ENCODE results near the gene MYEOV.

The MYEOV gene

GRCh38 chr11:69267395-69267805 lies 26.6 kb upstream of the MYEOV start:
- H3K27me3 ChIP-seq (ENCODE audit: control insufficient read depth, insufficient read depth, low read length) = no peaks in the 10 kb centered on the region
- H3K9me3 ChIP-seq (ENCODE audit: control insufficient read depth, insufficient read depth, low read length) = no peaks in the 10 kb centered on the region
- H3K4me3 ChIP-seq (ENCODE audit: low read depth, low read length) = no peak overlapping the region
- no peak overlapping the region for H3K27ac ChIP-seq (ENCODE audit: low read depth, low read length)
- H3K4me1 ChIP-seq (ENCODE audit: control insufficient read depth, insufficient read depth, low read length) = no peaks in the 10 kb centered on the region
- no peak overlapping the region for H3K9ac ChIP-seq (ENCODE audit: low read depth, low read length)
- no peaks in the 10 kb centered on the region for H3K36me3 ChIP-seq (ENCODE audit: control insufficient read depth, insufficient read depth, low read length)

- H3K27me3 ChIP-seq (ENCODE audit: control insufficient read depth, insufficient read depth, low read length) = no peaks in the 10 kb centered on the region
- no peak overlapping the region for H3K9ac ChIP-seq (ENCODE audit: low read depth, low read length)
- H3K4me1 ChIP-seq (ENCODE audit: control insufficient read depth, insufficient read depth, low read length) = no peaks in the 10 kb centered on the region
- H3K27ac ChIP-seq (ENCODE audit: low read depth, low read length) = no peak overlapping the region
- no peaks in the 10 kb centered on the region for H3K9me3 ChIP-seq (ENCODE audit: control insufficient read depth, insufficient read depth, low read length)
- H3K4me3 ChIP-seq (ENCODE audit: low read depth, low read length) = no peak overlapping the region
- H3K36me3 ChIP-seq (ENCODE audit: control insufficient read depth, insufficient read depth, low read length) = no peaks in the 10 kb centered on the region
Measured at GRCh38 chr11:69268911-69269310, 25.0 kb upstream of the MYEOV start.

GRCh38 chr11:69269388-69269787 lies 24.6 kb upstream of the MYEOV start:
- Histone ChIP-seq H3K27me3 (ENCODE audit: control insufficient read depth, insufficient read depth, low read length) (no peaks in the 10 kb centered on the region), H3K9me3 (ENCODE audit: control insufficient read depth, insufficient read depth, low read length) (no peaks in the 10 kb centered on the region), H3K36me3 (ENCODE audit: control insufficient read depth, insufficient read depth, low read length) (no peaks in the 10 kb centered on the region), H3K9ac (ENCODE audit: low read depth, low read length) (no peak overlapping the region), H3K27ac (ENCODE audit: low read depth, low read length) (no peak overlapping the region), H3K4me3 (ENCODE audit: low read depth, low read length) (no peak overlapping the region), H3K4me1 (ENCODE audit: control insufficient read depth, insufficient read depth, low read length) (no peaks in the 10 kb centered on the region)

- no peaks in the 10 kb centered on the region for H3K36me3 ChIP-seq (ENCODE audit: control insufficient read depth, insufficient read depth, low read length)
- no peak overlapping the region for H3K9ac ChIP-seq (ENCODE audit: low read depth, low read length)
- H3K4me1 ChIP-seq (ENCODE audit: control insufficient read depth, insufficient read depth, low read length) = no peaks in the 10 kb centered on the region
- no peak overlapping the region for H3K4me3 ChIP-seq (ENCODE audit: low read depth, low read length)
- no peak overlapping the region for H3K27ac ChIP-seq (ENCODE audit: low read depth, low read length)
- H3K27me3 ChIP-seq (ENCODE audit: control insufficient read depth, insufficient read depth, low read length) = no peaks in the 10 kb centered on the region
- no peaks in the 10 kb centered on the region for H3K9me3 ChIP-seq (ENCODE audit: control insufficient read depth, insufficient read depth, low read length)
Measured at GRCh38 chr11:69269926-69270697, 23.8 kb upstream of the MYEOV start.

- Histone ChIP-seq H3K9me3 (ENCODE audit: control insufficient read depth, insufficient read depth, low read length) (no peaks in the 10 kb centered on the region), H3K4me1 (ENCODE audit: control insufficient read depth, insufficient read depth, low read length) (no peaks in the 10 kb centered on the region), H3K27me3 (ENCODE audit: control insufficient read depth, insufficient read depth, low read length) (no peaks in the 10 kb centered on the region), H3K36me3 (ENCODE audit: control insufficient read depth, insufficient read depth, low read length) (no peaks in the 10 kb centered on the region), H3K4me3 (ENCODE audit: low read depth, low read length) (no peak overlapping the region), H3K27ac (ENCODE audit: low read depth, low read length) (no peak overlapping the region), H3K9ac (ENCODE audit: low read depth, low read length) (no peak overlapping the region)
Measured at GRCh38 chr11:69270941-69271340, 23.0 kb upstream of the MYEOV start.

- H3K27ac ChIP-seq (ENCODE audit: low read depth, low read length) = no peak overlapping the region
- H3K27me3 ChIP-seq (ENCODE audit: control insufficient read depth, insufficient read depth, low read length) = no peaks in the 10 kb centered on the region
- H3K9ac ChIP-seq (ENCODE audit: low read depth, low read length) = no peak overlapping the region
- H3K9me3 ChIP-seq (ENCODE audit: control insufficient read depth, insufficient read depth, low read length) = no peaks in the 10 kb centered on the region
- H3K4me3 ChIP-seq (ENCODE audit: low read depth, low read length) = no peak overlapping the region
- no peaks in the 10 kb centered on the region for H3K4me1 ChIP-seq (ENCODE audit: control insufficient read depth, insufficient read depth, low read length)
- no peaks in the 10 kb centered on the region for H3K36me3 ChIP-seq (ENCODE audit: control insufficient read depth, insufficient read depth, low read length)
Measured at GRCh38 chr11:69272055-69272454, 21.9 kb upstream of the MYEOV start.

- Histone ChIP-seq H3K27me3 (ENCODE audit: control insufficient read depth, insufficient read depth, low read length) (no peaks in the 10 kb centered on the region), H3K4me1 (ENCODE audit: control insufficient read depth, insufficient read depth, low read length) (no peaks in the 10 kb centered on the region), H3K36me3 (ENCODE audit: control insufficient read depth, insufficient read depth, low read length) (no peaks in the 10 kb centered on the region), H3K4me3 (ENCODE audit: low read depth, low read length) (no peak overlapping the region), H3K27ac (ENCODE audit: low read depth, low read length) (no peak overlapping the region), H3K9me3 (ENCODE audit: control insufficient read depth, insufficient read depth, low read length) (no peaks in the 10 kb centered on the region), H3K9ac (ENCODE audit: low read depth, low read length) (no peak overlapping the region)
Measured at GRCh38 chr11:69272831-69273485, 21.0 kb upstream of the MYEOV start.

GRCh38 chr11:69273571-69273970 lies 20.4 kb upstream of the MYEOV start:
- no peak overlapping the region for H3K27ac ChIP-seq (ENCODE audit: low read depth, low read length)
- no peaks in the 10 kb centered on the region for H3K36me3 ChIP-seq (ENCODE audit: control insufficient read depth, insufficient read depth, low read length)
- no peaks in the 10 kb centered on the region for H3K9me3 ChIP-seq (ENCODE audit: control insufficient read depth, insufficient read depth, low read length)
- no peaks in the 10 kb centered on the region for H3K4me1 ChIP-seq (ENCODE audit: control insufficient read depth, insufficient read depth, low read length)
- H3K9ac ChIP-seq (ENCODE audit: low read depth, low read length) = no peak overlapping the region
- no peak overlapping the region for H3K4me3 ChIP-seq (ENCODE audit: low read depth, low read length)
- H3K27me3 ChIP-seq (ENCODE audit: control insufficient read depth, insufficient read depth, low read length) = no peaks in the 10 kb centered on the region

- Histone ChIP-seq H3K27me3 (ENCODE audit: control insufficient read depth, insufficient read depth, low read length) (no peaks in the 10 kb centered on the region), H3K36me3 (ENCODE audit: control insufficient read depth, insufficient read depth, low read length) (no peaks in the 10 kb centered on the region), H3K27ac (ENCODE audit: low read depth, low read length) (no peak overlapping the region), H3K4me1 (ENCODE audit: control insufficient read depth, insufficient read depth, low read length) (no peaks in the 10 kb centered on the region), H3K4me3 (ENCODE audit: low read depth, low read length) (no peak overlapping the region), H3K9ac (ENCODE audit: low read depth, low read length) (no peak overlapping the region), H3K9me3 (ENCODE audit: control insufficient read depth, insufficient read depth, low read length) (no peaks in the 10 kb centered on the region)
Measured at GRCh38 chr11:69274531-69275016, 19.4 kb upstream of the MYEOV start.

- Histone ChIP-seq H3K9me3 (ENCODE audit: control insufficient read depth, insufficient read depth, low read length) (no peaks in the 10 kb centered on the region), H3K9ac (ENCODE audit: low read depth, low read length) (no peak overlapping the region), H3K36me3 (ENCODE audit: control insufficient read depth, insufficient read depth, low read length) (no peaks in the 10 kb centered on the region), H3K4me3 (ENCODE audit: low read depth, low read length) (no peak overlapping the region), H3K4me1 (ENCODE audit: control insufficient read depth, insufficient read depth, low read length) (no peaks in the 10 kb centered on the region), H3K27ac (ENCODE audit: low read depth, low read length) (no peak overlapping the region), H3K27me3 (ENCODE audit: control insufficient read depth, insufficient read depth, low read length) (no peaks in the 10 kb centered on the region)
Measured at GRCh38 chr11:69275178-69275577, 18.8 kb upstream of the MYEOV start.

- no peaks in the 10 kb centered on the region for H3K27me3 ChIP-seq (ENCODE audit: control insufficient read depth, insufficient read depth, low read length)
- no peaks in the 10 kb centered on the region for H3K4me1 ChIP-seq (ENCODE audit: control insufficient read depth, insufficient read depth, low read length)
- no peak overlapping the region for H3K4me3 ChIP-seq (ENCODE audit: low read depth, low read length)
- no peak overlapping the region for H3K27ac ChIP-seq (ENCODE audit: low read depth, low read length)
- H3K36me3 ChIP-seq (ENCODE audit: control insufficient read depth, insufficient read depth, low read length) = no peaks in the 10 kb centered on the region
- H3K9ac ChIP-seq (ENCODE audit: low read depth, low read length) = no peak overlapping the region
- H3K9me3 ChIP-seq (ENCODE audit: control insufficient read depth, insufficient read depth, low read length) = no peaks in the 10 kb centered on the region
Measured at GRCh38 chr11:69276165-69276564, 17.8 kb upstream of the MYEOV start.

All from HUES48 (cell line).